HFF-Myc (cell line): ENCODE data around the gene DENND2A.
A peak's percentile ranks its signal among the peaks of the same experiment; 100 is the strongest.

Experiments used
- DNase-seq: peaks from one replicate; pipeline ENCODE4 v3.0.0-alpha.2; 2011; ENCODE audit warnings: low read depth; ENCODE audit errors: extremely low read depth
- H3K4me3 ChIP-seq: replicated peaks from 2 replicates; pipeline ENCODE4 v1.5.1; 2011; ENCODE audit warnings: low read depth, mild to moderate bottlenecking, control low read depth, low read length
- TF ChIP-seq, protein P1 (sequence below): IDR thresholded peaks from 2 replicates; pipeline ENCODE4 v1.5.1; 2012; ENCODE audit warnings: mild to moderate bottlenecking, low read depth, low read length, control low read depth; ENCODE audit errors: missing control alignments

The DENND2A gene

DNA sequence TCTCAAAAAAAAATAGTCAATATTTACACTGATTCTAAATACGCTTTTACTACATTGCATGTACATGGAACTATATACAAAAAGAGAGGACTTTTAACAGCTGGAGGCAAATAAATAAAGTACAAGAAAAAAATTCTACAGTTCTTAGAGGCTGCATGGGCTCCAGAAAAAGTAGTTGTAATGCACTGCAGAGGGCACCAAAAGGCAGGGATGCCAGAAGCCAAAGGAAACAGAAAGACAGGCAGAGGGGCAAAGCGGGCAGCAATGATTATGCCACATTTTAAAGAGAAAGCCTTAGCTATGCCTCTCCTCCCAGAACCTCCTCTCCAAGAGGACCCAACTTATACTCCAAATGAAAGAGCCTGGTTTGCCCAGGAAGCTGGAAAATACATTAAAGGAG lies 20.5 kb upstream of the DENND2A start:
- TF ChIP-seq, protein P1, sequence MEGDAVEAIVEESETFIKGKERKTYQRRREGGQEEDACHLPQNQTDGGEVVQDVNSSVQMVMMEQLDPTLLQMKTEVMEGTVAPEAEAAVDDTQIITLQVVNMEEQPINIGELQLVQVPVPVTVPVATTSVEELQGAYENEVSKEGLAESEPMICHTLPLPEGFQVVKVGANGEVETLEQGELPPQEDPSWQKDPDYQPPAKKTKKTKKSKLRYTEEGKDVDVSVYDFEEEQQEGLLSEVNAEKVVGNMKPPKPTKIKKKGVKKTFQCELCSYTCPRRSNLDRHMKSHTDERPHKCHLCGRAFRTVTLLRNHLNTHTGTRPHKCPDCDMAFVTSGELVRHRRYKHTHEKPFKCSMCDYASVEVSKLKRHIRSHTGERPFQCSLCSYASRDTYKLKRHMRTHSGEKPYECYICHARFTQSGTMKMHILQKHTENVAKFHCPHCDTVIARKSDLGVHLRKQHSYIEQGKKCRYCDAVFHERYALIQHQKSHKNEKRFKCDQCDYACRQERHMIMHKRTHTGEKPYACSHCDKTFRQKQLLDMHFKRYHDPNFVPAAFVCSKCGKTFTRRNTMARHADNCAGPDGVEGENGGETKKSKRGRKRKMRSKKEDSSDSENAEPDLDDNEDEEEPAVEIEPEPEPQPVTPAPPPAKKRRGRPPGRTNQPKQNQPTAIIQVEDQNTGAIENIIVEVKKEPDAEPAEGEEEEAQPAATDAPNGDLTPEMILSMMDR, result peak; percentile 11
- no peak for DNase-seq
- H3K4me3 ChIP-seq, result no peak overlapping the region

DNA sequence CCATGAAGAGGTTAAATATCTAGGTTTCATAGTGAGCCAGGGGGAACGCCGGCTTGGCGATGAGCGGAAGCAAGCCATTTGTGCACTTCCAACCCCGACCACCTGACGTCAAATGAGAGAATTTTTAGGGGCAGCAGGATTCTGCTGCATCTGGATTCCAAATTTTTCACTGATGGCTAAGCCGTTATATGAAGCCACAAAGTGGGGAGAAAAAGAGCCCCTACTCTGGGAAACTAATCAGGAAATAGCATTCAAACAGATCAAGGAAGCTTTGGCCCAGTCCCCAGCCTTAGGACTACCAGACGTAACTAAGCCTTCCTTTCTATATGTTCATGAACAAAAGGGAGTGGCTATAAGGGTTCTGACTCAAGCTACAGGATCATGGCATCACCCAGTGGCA lies 19.2 kb upstream of the DENND2A start:
- no peak overlapping the region for H3K4me3 ChIP-seq
- TF ChIP-seq, protein P1, result no peak
- no peak for DNase-seq

DNA sequence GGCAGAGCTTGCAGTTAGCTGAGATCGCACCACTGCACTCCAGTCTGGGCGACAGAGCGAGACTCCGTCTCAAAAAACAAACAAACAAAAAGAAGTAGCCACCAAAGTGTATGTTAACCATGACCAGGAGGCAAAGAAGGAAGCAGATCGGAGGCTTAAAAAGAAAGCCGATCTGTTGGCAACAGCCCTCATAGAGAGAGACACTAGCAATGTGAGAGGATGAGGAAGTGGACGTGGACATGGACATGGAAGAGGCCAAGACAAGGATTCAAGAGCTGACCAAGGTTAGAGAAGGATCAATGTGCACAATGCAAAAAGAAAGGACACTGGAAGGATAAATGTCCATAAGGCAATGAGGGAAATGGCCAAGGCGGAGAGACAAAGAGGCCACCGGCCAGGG lies 17.3 kb upstream of the DENND2A start:
- DNase-seq, result no peak
- TF ChIP-seq, protein P1, result no peak
- no peak overlapping the region for H3K4me3 ChIP-seq

DNA sequence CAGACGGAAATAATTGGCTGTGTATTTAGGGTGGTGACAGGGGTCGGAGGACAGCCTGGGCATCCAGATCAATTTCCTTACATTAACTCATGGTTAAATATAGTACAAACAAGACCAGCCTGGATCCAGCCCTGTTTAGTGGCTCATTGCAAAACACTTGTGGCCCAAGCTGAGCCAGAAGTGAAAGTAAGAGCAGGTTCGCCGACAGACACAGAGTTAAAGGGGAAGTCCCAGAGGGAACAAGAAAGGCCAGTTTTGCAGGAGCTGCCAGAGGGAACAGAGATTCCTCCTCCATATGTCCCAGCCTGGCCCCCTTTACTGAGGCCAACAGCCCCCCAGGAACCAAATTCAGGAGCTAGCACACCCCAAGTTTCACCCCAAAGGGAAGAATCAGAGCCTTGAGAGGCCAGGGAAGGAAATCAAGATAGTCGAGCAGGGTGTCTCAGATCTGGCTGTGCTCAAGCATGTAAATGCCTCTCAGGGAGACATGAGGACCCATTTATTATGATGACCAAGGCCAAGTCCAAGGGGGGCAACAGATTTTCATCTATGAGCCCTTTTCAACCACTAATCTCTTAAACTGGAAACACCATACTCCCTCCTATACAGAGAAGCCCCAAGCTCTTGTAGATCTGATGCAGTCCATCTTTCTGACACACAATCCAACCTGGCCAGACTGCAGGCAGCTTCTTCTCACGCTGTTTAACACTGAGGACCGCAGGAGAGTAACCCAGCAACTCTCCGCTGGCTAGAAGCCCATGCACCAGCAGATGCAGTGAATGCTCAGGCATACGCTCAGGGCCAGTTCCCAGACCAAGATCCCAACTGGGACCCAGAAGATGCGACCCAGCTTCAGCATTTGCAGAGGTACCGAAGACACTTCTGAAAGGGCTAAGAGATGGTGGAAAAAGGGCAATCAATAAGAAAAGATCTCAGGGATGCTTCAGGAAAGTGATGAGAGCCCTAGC lies 16.2 kb upstream of the DENND2A start:
- no peak for DNase-seq
- TF ChIP-seq, protein P1, result no peak
- peak overlapping the region; percentile 10; the same call in 1 of the 2 replicates for H3K4me3 ChIP-seq

DNA sequence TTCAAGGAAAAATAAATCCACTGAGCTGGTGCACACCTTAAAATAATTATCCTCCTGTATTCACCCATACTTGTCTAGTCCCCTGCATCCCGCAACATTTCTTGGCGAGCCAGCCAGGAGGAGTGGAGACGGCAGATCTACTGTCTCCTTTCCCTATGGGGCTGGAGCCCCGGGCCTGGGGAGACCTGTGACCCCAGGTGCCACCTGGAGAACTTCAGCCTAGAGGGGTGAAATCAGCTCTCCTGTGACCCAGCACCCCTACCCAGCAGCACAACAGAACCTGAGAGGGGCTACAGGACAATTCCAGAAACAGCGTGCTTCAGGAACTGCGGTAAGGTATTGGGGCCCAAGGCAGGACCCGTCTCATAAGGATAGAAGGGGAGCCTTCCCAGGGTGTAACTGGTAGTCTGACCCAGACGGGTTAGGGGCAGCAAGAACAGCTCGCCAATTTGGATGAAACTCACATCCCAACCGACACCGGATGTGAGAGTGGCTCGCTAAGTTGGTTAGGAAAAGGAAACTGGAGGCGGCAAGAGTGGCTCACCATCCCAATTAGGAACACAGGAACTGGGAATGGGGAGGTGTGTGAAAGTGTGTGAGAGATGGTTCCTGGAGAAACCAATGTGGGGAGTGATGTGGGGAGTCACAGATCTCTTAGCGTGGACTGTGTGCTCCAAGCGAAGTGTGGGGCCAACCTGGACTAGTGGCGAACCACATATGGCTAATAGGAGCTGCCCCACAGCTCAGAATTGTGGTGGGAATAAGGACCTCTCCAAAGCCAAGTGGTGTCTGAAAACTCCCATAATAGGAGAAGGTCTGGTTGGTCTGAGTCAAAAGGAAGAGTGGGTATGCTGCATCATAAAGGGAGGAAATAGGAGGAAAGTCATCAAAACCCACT lies 15.1 kb upstream of the DENND2A start:
- H3K4me3 ChIP-seq, result no peak overlapping the region
- TF ChIP-seq, protein P1, result no peak
- DNase-seq, result no peak

DNA sequence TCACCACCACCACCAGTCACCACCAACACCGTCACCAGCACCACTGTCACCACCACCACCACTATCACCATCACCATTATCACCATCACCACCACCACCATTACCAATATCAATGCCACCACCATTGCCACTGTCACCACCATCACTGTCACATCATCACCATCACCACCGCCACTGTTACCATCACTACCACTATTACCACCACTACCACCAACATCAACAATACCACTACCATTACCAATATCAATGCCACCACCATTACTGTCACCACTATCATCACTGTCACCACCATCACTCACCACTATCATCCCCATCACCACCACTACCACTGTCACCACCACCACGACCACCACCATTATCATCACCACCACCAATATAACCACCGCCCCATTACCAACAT lies 14.0 kb upstream of the DENND2A start:
- H3K4me3 ChIP-seq, result no peak overlapping the region
- TF ChIP-seq, protein P1, result no peak
- DNase-seq, result no peak
